ENCODE results near the gene HSPB6. TPM values are rescaled to one million over a fixed set of nuclear protein-coding genes. Genes with fewer than 3 reads are reported as not detected.

The HSPB6 gene
- total and polyA plus RNA-seq, 2 of the 8 experiments (the other 6 are each of a cell fraction or from before 2014, with no cell fraction given) = 0.91 TPM; not detected in 1

- TF ChIP-seq KDM5A (IDR thresholded peaks at IDR 0.05; ENCODE audit: low read length) (no peak), EGR1 (IDR thresholded peaks at IDR 0.05; ENCODE audit: borderline replicate concordance, low read depth, low read length) (peak; percentile 53; the same call in 1 of the 2 replicates), JUND (IDR thresholded peaks at IDR 0.05; ENCODE audit: low read length) (no peak), TCF12 (IDR thresholded peaks at IDR 0.05; ENCODE audit: low read depth, low read length) (no peak)
Observed at GRCh38 chr19:35775298-35776101, 18.7 kb upstream of the HSPB6 start, which contains the start of gene ARHGAP33 (continued).

All from H1 (cell line).